SK-N-MC (cell line): ENCODE results near the gene YIPF2.

Source experiments
- DNase-seq: peaks from one replicate; pipeline ENCODE4 v3.0.0-alpha.2; 2011; ENCODE audit warnings: low read depth, low spot score
- H3K27ac ChIP-seq: fragments of 200-600 bp; sonication (generic); 2 replicates; pipeline ENCODE4 v1.5.1; 2016; ENCODE audit warnings: mixed run types
- H3K36me3 ChIP-seq: fragments of 200-600 bp; sonication (generic); 2 replicates; pipeline ENCODE4 v1.6.1; 2017; ENCODE audit warnings: antibody characterized with exemption, low read length, mixed read lengths; ENCODE audit not compliant: insufficient read depth
- H3K4me3 ChIP-seq: fragments of 200-600 bp; sonication (generic); 2 replicates; pipeline ENCODE4 v1.5.1; 2016
- H3K9ac ChIP-seq: fragments of 200-600 bp; sonication (generic); 2 replicates; pipeline ENCODE4 v1.8.0; 2017; ENCODE audit warnings: mixed run types, mixed read lengths; ENCODE audit not compliant: insufficient read length
- H3K9me3 ChIP-seq: fragments of 200-600 bp; sonication (generic); 2 replicates; pipeline ENCODE4 v1.6.1; 2017; ENCODE audit warnings: low read depth, mild to moderate bottlenecking, antibody characterized with exemption, low read length, moderate library complexity, mixed read lengths
- EZH2 ChIP-seq: fragments of 200-600 bp; sonication (generic); IDR thresholded peaks from one replicate; pipeline ENCODE4 v1.6.1; 2017; ENCODE audit warnings: antibody characterized with exemption
- FOXP2 ChIP-seq: optimal IDR thresholded peaks from 2 replicates; pipeline ENCODE3; 2011; ENCODE audit warnings: mild to moderate bottlenecking, moderate library complexity; ENCODE audit not compliant: insufficient read depth; ENCODE audit errors: extremely low read length, control extremely low read depth
- POLR2AphosphoS5 ChIP-seq: IDR thresholded peaks from 2 replicates; pipeline ENCODE4 v1.6.1; 2012; ENCODE audit warnings: mild to moderate bottlenecking, low read depth, low read length, borderline replicate concordance

Gene YIPF2

DNA sequence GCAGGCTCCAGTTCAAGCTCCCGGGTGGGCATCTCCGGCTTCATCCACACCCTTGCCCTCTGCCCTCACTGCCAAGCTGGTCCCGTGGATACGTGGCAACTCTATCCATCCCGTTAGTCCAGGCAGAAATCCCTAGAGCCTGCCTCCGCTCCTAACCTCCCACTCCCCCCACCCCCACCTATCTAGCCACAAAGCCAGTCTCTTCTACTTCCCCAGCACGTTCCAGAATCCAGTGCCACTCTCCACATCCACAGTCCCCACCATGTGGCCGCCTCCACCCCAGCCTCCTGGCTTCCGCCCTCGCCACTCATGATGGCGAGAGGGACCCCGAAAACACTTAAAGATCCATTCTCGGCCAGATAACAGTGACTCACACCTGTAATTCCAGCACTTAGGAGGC is 3.8 kb downstream of the YIPF2 start:
- no peak overlapping the region for H3K4me3 ChIP-seq
- TF ChIP-seq POLR2AphosphoS5 (no peak), EZH2 (no peak), FOXP2 (no peak)
- no peaks in the 10 kb centered on the region for H3K9me3 ChIP-seq
- no peak overlapping the region for H3K9ac ChIP-seq
- peaks cover 18% of the 10 kb centered on the region; the same call in 1 of the 2 replicates for H3K36me3 ChIP-seq
- no peak for DNase-seq
- no peak overlapping the region for H3K27ac ChIP-seq

DNA sequence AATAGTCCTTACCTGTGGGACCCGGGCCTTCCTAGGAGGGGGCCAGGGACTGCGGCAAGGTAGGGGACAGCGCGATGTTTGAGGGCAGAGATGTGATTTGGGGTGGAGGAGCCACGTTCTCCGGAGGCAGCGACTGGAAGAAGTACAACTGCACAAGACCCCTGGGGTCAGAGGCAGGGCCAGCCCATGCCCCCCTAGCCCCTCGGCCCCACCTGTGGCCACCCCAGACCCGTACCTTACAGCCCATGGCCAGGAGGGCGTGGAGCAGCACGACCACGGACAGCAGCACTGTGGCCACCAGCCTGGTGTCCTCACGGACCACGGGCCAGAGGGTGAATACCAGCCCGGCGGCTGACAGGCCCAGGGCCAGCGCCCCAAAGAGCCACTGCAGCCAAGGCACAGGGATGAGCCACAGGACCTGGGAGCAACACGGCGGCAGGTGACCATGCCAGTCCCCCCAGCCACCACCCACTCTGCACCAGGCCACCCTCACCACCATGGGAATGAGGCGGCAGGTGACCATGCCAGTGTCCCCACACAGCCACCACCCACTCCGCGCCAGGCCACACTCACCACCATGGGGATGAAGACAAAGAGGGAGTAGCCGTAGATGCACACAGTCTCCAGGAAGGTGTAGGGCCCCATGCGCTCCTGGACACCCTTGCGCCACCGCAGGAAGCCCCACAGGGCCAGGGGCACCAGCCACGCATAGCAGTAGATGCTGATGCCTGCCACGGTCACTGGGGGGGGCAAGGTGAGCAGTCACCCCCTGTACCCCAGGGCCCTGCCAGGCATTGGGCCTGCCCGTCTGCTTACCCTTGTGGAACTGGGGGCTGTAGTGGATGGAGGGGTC is 5.0 kb downstream of the YIPF2 start:
- TF ChIP-seq EZH2: no peak
- TF ChIP-seq POLR2AphosphoS5: no peak
- no peak for TF ChIP-seq FOXP2
- Histone ChIP-seq H3K36me3 (peaks cover 23% of the 10 kb centered on the region; the same call in 1 of the 2 replicates), H3K9ac (no peak overlapping the region), H3K27ac (no peak overlapping the region), H3K4me3 (no peak overlapping the region), H3K9me3 (no peaks in the 10 kb centered on the region)
- DNase-seq: no peak

DNA sequence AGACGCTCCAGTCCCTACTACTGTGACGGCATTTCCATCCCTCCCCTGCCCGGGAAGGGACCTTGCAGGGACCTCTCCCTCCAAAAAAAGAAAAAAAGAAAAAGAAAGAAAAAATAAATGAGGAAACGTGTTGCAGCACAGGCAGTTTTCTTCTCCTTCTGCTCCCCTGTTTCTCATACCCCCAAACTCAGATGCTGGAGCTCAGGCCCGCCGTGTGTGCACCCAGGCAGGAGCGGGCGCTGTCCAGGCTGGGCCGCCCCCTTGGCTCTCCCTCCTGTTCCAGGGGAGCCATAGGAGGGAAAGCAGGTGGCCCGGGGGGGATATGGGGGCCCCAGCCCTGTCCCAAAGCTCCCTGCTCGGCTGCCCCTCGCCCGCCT is 5.8 kb downstream of the YIPF2 start:
- H3K27ac ChIP-seq: no peak overlapping the region

DNA sequence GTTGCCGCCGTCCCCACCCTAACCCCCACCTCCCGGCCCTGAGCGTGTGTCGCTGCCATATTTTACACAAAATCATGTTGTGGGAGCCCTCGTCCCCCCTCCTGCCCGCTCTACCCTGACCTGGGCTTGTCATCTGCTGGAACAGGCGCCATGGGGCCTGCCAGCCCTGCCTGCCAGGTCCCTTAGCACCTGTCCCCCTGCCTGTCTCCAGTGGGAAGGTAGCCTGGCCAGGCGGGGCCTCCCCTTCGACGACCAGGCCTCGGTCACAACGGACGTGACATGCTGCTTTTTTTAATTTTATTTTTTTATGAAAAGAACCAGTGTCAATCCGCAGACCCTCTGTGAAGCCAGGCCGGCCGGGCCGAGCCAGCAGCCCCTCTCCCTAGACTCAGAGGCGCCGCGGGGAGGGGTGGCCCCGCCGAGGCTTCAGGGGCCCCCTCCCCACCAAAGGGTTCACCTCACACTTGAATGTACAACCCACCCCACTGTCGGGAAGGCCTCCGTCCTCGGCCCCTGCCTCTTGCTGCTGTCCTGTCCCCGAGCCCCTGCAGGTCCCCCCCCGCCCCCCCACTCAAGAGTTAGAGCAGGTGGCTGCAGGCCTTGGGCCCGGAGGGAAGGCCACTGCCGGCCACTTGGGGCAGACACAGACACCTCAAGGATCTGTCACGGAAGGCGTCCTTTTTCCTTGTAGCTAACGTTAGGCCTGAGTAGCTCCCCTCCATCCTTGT is 6.4 kb downstream of the YIPF2 start:
- no peak for DNase-seq
- Histone ChIP-seq H3K4me3 (no peak overlapping the region), H3K36me3 (peaks cover 23% of the 10 kb centered on the region; the same call in 1 of the 2 replicates), H3K9me3 (no peaks in the 10 kb centered on the region), H3K9ac (no peak overlapping the region), H3K27ac (no peak overlapping the region)
- TF ChIP-seq FOXP2 (no peak), POLR2AphosphoS5 (peak; percentile 20; the same call in 1 of the 2 replicates)

More for the DNA sequence above, 5.8 kb downstream of the YIPF2 start:
- Histone ChIP-seq H3K4me3 (no peak overlapping the region), H3K9ac (no peak overlapping the region), H3K36me3 (peaks cover 23% of the 10 kb centered on the region; the same call in 1 of the 2 replicates), H3K9me3 (no peaks in the 10 kb centered on the region)
- no peak for DNase-seq
- TF ChIP-seq FOXP2 (no peak), POLR2AphosphoS5 (no peak), EZH2 (no peak)

DNA sequence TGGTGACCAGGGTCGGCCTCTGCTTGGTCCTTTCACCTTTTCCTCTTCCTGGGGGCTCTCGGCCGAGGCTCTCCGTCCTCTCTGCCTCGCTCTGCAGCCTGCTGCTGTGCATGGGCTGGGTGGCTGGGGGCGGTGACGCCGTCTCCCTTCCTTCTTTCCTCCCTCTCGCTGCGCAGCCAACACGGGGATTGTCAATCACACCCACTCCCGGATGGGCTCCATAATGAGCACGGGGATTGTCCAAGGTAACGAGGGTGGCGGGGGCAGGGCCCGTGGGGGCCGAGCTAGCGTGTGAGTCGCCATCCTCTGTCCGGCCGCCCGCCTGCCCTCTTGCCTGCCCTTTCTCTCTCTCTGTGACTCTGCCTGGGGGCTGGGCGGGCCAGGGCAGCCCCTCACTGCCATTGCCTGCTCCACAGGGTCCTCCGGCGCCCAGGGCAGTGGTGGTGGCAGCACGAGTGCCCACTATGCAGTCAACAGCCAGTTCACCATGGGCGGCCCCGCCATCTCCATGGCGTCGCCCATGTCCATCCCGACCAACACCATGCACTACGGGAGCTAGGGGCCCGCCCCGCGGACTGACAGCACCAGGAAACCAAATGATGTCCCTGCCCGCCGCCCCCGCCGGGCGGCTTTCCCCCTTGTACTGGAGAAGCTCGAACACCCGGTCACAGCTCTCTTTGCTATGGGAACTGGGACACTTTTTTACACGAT is 7.1 kb downstream of the YIPF2 start:
- no peak overlapping the region for H3K27ac ChIP-seq
- peaks cover 23% of the 10 kb centered on the region; the same call in 1 of the 2 replicates for H3K36me3 ChIP-seq
- 0 out of 2 replicates have a peak, but pooled peaks have one; percentile 12 for TF ChIP-seq POLR2AphosphoS5
- TF ChIP-seq FOXP2: no peak
- no peak for TF ChIP-seq EZH2
- no peak overlapping the region for H3K9ac ChIP-seq
- DNase-seq: no peak
- no peaks in the 10 kb centered on the region for H3K9me3 ChIP-seq
- no peak overlapping the region for H3K4me3 ChIP-seq

DNA sequence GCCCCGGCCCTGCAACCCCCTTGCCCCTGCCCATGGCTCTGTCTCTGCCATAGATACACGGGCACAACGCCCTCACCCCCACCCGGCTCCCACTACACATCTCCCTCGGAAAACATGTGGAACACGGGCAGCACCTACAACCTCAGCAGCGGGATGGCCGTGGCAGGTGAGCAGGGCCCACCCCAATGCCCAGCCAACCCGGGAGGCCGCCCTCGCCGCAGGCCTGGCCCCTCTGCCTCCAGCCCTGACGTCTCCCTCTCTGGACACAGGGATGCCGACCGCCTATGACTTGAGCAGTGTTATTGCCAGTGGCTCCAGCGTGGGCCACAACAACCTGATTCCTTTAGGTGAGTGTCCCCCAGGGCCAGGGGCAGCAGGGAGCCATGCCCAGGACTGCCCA is 7.7 kb downstream of the YIPF2 start:
- H3K27ac ChIP-seq: no peak overlapping the region
- TF ChIP-seq EZH2: no peak
- TF ChIP-seq POLR2AphosphoS5: no peak
- TF ChIP-seq FOXP2: no peak
- no peak for DNase-seq
- H3K9me3 ChIP-seq: no peaks in the 10 kb centered on the region
- no peak overlapping the region for H3K9ac ChIP-seq
- H3K36me3 ChIP-seq: peaks cover 23% of the 10 kb centered on the region; the same call in 1 of the 2 replicates
- H3K4me3 ChIP-seq: no peak overlapping the region

DNA sequence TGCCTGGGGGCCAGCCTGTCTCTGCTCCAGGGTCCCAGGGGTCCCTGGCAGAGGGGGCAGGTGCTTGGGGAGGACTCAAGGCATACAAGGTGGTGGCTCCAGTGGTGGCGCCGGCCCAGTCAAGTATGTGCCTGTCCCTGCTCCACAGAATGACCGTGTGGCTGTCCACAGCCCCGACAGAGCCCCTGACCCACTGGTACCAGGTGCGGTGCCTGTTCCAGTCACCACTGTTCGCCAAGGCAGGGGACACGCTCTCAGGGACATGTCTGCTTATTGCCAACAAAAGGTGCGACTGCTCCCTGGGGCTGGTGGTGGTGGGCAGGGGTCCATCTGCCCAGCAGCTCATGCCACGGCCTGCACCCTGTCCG is 8.2 kb downstream of the YIPF2 start:
- no peak overlapping the region for H3K4me3 ChIP-seq
- DNase-seq: no peak
- H3K36me3 ChIP-seq: peaks cover 23% of the 10 kb centered on the region; the same call in 1 of the 2 replicates

DNA sequence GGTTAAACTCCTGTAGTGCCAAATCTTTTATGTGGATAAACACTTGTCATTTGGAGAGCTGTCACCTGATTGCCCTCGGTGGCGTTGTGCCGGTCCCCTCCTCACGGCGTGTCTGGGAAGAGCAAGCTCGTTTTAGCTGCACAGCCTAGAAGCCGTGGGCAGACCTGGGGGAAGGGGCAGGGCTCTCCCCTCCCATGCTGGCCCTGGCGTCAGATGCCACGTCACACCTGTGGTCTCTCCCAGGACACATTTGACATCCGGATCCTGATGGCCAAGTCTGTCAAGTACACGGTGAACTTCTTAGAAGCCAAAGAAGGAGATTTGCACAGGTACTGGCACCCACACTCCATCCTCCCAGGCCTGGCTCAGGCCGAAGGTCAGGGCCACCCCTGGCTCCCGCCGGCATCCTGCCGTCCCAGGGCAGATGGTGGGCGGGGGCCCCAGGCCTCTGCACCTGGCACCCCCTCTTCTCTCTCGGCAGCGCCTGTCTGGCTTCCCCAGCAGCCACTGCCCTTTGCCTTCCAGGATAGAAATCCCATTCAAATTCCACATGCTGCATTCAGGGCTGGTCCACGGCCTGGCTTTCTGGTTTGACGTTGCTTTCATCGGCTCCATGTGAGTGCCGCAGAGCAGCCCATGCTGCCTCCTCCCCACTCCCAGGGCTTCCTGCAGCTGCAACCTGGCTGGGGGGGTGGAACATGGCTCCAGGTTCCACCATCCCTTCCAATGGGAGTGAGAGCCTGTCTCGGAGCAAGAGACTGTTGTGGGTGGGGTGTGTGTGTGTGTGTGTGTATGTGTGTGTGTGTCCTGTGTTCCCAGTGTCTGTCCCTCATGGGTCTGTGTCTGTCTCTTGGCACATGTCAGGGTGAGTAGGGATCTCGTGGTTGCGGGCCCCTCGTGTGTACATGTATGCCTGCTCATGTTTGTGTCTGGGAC is 8.8 kb downstream of the YIPF2 start:
- Histone ChIP-seq H3K4me3 (no peak overlapping the region), H3K9ac (no peak overlapping the region), H3K27ac (no peak overlapping the region), H3K9me3 (no peaks in the 10 kb centered on the region), H3K36me3 (peaks cover 23% of the 10 kb centered on the region; the same call in 1 of the 2 replicates)
- TF ChIP-seq POLR2AphosphoS5: no peak
- TF ChIP-seq EZH2: no peak
- TF ChIP-seq FOXP2: no peak
- no peak for DNase-seq

More for the DNA sequence above, 8.2 kb downstream of the YIPF2 start:
- Histone ChIP-seq H3K9ac (no peak overlapping the region), H3K9me3 (no peaks in the 10 kb centered on the region), H3K27ac (no peak overlapping the region)
- TF ChIP-seq EZH2 (no peak), FOXP2 (no peak), POLR2AphosphoS5 (no peak)
